Trophoblast cell (in vitro differentiated cells and primary cell): ENCODE results near the gene CAPN9.
"Not testable (repeated sequence)": the region's sequence is repeated elsewhere in the genome, so short reads cannot be mapped to it uniquely, and the experiment has no call there.

Experiments used
- DNase-seq, 2 donors: peaks; one replicate each; pipeline ENCODE4 v3.0.0-alpha.2; 2016
- H2AFZ ChIP-seq: 2 replicates; pipeline ENCODE4 v1.6.1; 2013; ENCODE audit warnings: low read length, moderate library complexity, mild to moderate bottlenecking; ENCODE audit not compliant: insufficient read depth, poor library complexity
- H2AK5ac ChIP-seq: 2 replicates; pipeline ENCODE4 v1.6.1; 2013; ENCODE audit warnings: mild to moderate bottlenecking, low read length
- H2BK120ac ChIP-seq: 2 replicates; pipeline ENCODE4 v1.6.1; 2013; ENCODE audit warnings: low read length, mild to moderate bottlenecking, moderate library complexity; ENCODE audit not compliant: insufficient read depth, poor library complexity
- H2BK12ac ChIP-seq: 2 replicates; pipeline ENCODE4 v1.6.1; 2013; ENCODE audit warnings: mild to moderate bottlenecking, low read length, moderate library complexity
- H2BK5ac ChIP-seq: 2 replicates; pipeline ENCODE4 v1.6.1; 2013; ENCODE audit warnings: low read length, low read depth, moderate library complexity, mild to moderate bottlenecking; ENCODE audit not compliant: poor library complexity
- H3K14ac ChIP-seq: 2 replicates; pipeline ENCODE4 v1.6.1; 2013; ENCODE audit warnings: mild to moderate bottlenecking, low read length
- H3K18ac ChIP-seq: 2 replicates; pipeline ENCODE4 v1.6.1; 2013; ENCODE audit warnings: mild to moderate bottlenecking, low read length
- H3K23ac ChIP-seq: 2 replicates; pipeline ENCODE4 v1.6.1; 2013; ENCODE audit warnings: low read length
- H3K27ac ChIP-seq: 2 replicates; pipeline ENCODE4 v1.5.1; 2013; ENCODE audit warnings: low read depth, mild to moderate bottlenecking, inconsistent platforms, low read length, moderate library complexity
- H3K27me3 ChIP-seq: 2 replicates; pipeline ENCODE4 v1.6.1; 2013; ENCODE audit warnings: inconsistent platforms, mild to moderate bottlenecking, low read length, moderate library complexity; ENCODE audit not compliant: insufficient read depth
- H3K36me3 ChIP-seq, 2 experiments: 1 replicate in 1 of 2; 2 replicates in 1 of 2; pipeline ENCODE4 v1.6.1; 2013; ENCODE audit warnings: low read length in 2 of 2, mild to moderate bottlenecking in 2 of 2, moderate library complexity in 1 of 2; ENCODE audit not compliant: insufficient read depth in 2 of 2, control insufficient read depth in 1 of 2
- H3K4ac ChIP-seq: 2 replicates; pipeline ENCODE4 v1.6.1; 2013; ENCODE audit warnings: low read depth, mild to moderate bottlenecking, low read length, moderate library complexity
- H3K4me1 ChIP-seq, 2 experiments: 1 replicate in 1 of 2; 2 replicates in 1 of 2; pipeline ENCODE4 v1.6.1; 2013; ENCODE audit warnings: low read length in 2 of 2, mild to moderate bottlenecking in 2 of 2, moderate library complexity in 1 of 2; ENCODE audit not compliant: insufficient read depth in 2 of 2, control insufficient read depth in 1 of 2
- H3K4me2 ChIP-seq: 2 replicates; pipeline ENCODE4 v1.6.1; 2013; ENCODE audit warnings: inconsistent platforms, mild to moderate bottlenecking, low read length, moderate library complexity
- H3K4me3 ChIP-seq: 2 replicates; pipeline ENCODE4 v1.5.1; 2013; ENCODE audit warnings: mild to moderate bottlenecking, low read depth, low read length, inconsistent platforms
- H3K79me1 ChIP-seq: one replicate; pipeline ENCODE4 v1.6.1; 2013; ENCODE audit warnings: low read length
- H3K79me2 ChIP-seq: 2 replicates; pipeline ENCODE4 v1.6.1; 2013; ENCODE audit warnings: low read length, mild to moderate bottlenecking; ENCODE audit not compliant: control insufficient read depth, insufficient read depth, poor library complexity
- H3K9ac ChIP-seq: 2 replicates; pipeline ENCODE4 v1.6.1; 2013; ENCODE audit warnings: mild to moderate bottlenecking, low read length
- H3K9me3 ChIP-seq: 2 replicates; pipeline ENCODE4 v1.6.1; 2013; ENCODE audit warnings: low read depth, mild to moderate bottlenecking, control low read depth, inconsistent platforms, low read length; ENCODE audit not compliant: insufficient read depth
- H4K12ac ChIP-seq: 2 replicates; pipeline ENCODE4 v1.6.1; 2013; ENCODE audit warnings: low read depth, mild to moderate bottlenecking, low read length, moderate library complexity
- H4K8ac ChIP-seq: 2 replicates; pipeline ENCODE4 v1.6.1; 2013; ENCODE audit warnings: low read depth, mild to moderate bottlenecking, low read length, moderate library complexity
- H4K91ac ChIP-seq: one replicate; pipeline ENCODE4 v1.6.1; 2013; ENCODE audit warnings: low read depth, mild to moderate bottlenecking, low read length, moderate library complexity
- WGBS: extraction: QIAGEN DNeasy Blood & Tissue Kit; methylation state at CpG from one replicate; pipeline ENCODE4 v1.1.7; 2013; ENCODE audit warnings: missing lambda C conversion rate; ENCODE audit not compliant: insufficient read length, insufficient coverage; ENCODE audit errors: extremely low coverage; 5-methylcytosine and 5-hydroxymethylcytosine counted together

The CAPN9 gene

DNA sequence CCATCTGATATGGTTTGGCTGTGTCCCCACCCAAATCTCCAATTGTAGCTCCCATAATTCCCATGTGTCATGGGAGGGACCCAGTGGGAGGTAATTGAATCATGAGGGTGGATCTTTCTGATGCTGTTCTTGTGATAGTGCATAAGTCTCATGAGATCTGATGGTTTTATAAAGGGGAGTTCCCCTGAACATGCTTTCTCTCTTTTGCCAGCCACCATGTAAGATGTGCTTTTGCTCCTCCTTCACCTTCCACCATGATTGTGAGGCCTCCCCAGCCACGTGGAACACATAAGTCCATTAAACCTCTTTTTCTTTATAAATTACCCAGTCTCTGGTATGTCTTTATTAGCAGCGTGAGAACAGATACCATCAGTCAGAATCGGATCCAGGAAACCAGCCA is 30.7 kb upstream of the CAPN9 start:
- H3K4ac ChIP-seq, H3K27me3 ChIP-seq, DNase-seq, H2BK120ac ChIP-seq, H3K27ac ChIP-seq, H2BK12ac ChIP-seq, H2BK5ac ChIP-seq, H2AK5ac ChIP-seq, H3K18ac ChIP-seq, H3K9ac ChIP-seq, H3K4me3 ChIP-seq, H4K8ac ChIP-seq, H4K12ac ChIP-seq, H3K23ac ChIP-seq, H3K79me1 ChIP-seq, H3K4me1 ChIP-seq, H3K79me2 ChIP-seq, H3K14ac ChIP-seq, H3K36me3 ChIP-seq, H2AFZ ChIP-seq, H4K91ac ChIP-seq, H3K9me3 ChIP-seq, H3K4me2 ChIP-seq: not testable (repeated sequence)
- WGBS: no CpG with 5 or more reads among the region's 3 CpGs

DNA sequence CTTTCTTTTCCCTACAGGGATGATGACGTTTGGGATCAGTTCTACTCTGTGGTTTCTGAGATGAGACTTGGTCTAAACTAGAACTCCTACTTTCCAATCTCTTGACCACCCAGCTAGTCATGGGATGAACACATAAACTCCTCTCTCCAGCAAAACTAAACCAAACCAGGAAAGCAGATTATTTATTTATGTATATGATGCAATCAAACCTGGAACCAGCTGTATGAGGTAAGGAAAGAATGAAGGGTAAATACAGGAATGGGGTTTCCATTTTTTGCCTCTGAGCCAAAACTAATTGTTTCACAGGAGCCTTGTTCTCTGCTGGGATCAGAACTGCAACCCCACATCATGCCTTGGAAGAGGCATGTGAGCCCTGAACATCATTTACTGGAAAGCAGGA is 29.9 kb upstream of the CAPN9 start:
- Histone ChIP-seq H2AK5ac (no peak overlapping the region), H3K36me3 (no peaks in the 10 kb centered on the region), H3K14ac (no peak overlapping the region), H3K4me3 (no peak overlapping the region), H3K79me1 (no peaks in the 10 kb centered on the region), H3K4ac (no peak overlapping the region), H3K9me3 (peaks cover 4% of the 10 kb centered on the region), H3K4me2 (no peak overlapping the region), H3K18ac (no peak overlapping the region), H3K27me3 (no peaks in the 10 kb centered on the region), H3K9ac (no peak overlapping the region), H3K27ac (no peak overlapping the region), H4K8ac (no peak overlapping the region), H3K23ac (no peak overlapping the region), H2AFZ (no peak overlapping the region), H2BK5ac (no peak overlapping the region), H4K12ac (no peak overlapping the region), H3K4me1 (no peaks in the 10 kb centered on the region), H2BK120ac (no peak overlapping the region), H4K91ac (no peak overlapping the region), H2BK12ac (no peak overlapping the region), H3K79me2 (no peaks in the 10 kb centered on the region)
- WGBS: no CpG with 5 or more reads among the region's 1 CpG
- no peak for DNase-seq

DNA sequence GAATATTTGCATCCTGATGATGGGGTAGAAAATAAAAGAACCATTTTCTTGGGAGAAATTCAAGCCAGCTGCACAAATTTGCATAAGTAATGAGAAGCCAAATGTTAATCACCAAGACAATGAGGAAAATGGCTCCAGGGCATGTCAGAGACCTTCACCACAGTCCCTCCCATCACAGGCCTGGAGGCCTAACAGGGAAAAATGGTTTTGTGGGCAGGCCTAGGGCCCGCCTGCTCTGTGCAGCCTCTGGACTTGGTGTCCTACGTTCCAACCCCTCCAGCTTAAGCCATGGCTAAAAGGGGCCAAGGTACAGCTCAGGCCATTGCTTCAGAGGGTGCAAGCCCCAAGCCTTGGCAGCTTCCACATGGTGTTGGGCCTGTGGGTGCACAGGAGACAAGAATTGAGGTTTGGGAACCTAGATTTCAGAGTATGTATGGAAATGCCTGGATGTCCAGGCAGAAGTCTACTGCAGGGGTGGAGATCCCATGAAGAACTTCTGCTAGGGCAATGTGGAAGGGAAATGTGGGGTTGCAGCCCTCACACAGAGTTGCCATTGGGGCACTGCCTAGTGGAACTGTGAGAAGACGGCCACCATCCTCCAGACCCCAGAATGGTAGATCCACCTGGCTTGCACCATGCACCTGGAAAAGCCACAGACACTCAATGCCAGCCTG is 25.2 kb upstream of the CAPN9 start:
- H3K23ac ChIP-seq, H3K4me2 ChIP-seq, H3K79me1 ChIP-seq, H3K27me3 ChIP-seq, H3K36me3 ChIP-seq, H3K79me2 ChIP-seq, H2AFZ ChIP-seq, H3K9ac ChIP-seq, H2BK120ac ChIP-seq, H3K4me3 ChIP-seq, H2AK5ac ChIP-seq, H2BK5ac ChIP-seq, H3K4ac ChIP-seq, H3K4me1 ChIP-seq, H2BK12ac ChIP-seq, H3K18ac ChIP-seq, H3K9me3 ChIP-seq, H3K14ac ChIP-seq, H3K27ac ChIP-seq, DNase-seq, H4K91ac ChIP-seq, H4K8ac ChIP-seq, H4K12ac ChIP-seq: not testable (repeated sequence)
- no CpG with 5 or more reads among the region's 3 CpGs for WGBS

DNA sequence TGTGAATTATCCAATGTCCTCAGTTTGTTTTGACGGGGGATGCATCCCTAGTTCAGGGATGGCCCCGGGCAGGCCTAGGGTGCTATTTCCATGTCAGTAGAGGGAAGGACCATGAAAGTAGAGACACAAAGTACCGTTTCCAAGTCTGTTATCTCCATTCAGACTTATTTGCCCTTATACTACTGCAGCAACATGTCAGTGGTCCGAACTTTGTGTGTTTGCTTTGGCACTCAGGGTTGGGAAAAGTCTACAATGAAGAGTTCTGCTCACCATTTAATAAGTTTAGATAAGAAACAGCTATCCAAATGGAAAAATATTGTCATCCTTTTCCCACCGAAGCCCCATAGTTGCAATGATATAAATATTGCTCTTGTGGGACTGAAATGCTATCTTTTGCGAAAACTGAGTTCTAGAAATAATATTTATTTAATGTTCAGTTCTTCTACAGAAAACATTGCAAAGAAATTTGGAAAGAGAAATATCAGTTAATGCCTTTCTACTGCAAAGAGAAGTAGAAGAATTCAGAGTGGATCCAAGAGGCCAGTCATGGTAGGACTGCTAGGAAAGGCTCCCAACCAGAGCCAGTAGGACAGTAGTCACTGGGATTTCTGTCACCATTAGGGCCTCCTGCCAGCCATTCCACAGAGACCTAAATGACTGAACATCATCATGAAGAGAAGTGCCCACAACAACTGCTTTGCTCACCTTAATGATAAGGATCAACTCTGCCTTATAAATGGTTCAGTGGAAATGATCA is 21.8 kb upstream of the CAPN9 start:
- Histone ChIP-seq H3K4me2 (no peak overlapping the region), H3K18ac (no peak overlapping the region), H3K79me2 (no peaks in the 10 kb centered on the region), H3K36me3 (no peaks in the 10 kb centered on the region), H3K9me3 (peaks cover 8% of the 10 kb centered on the region), H2BK120ac (no peak overlapping the region), H2AFZ (no peak overlapping the region), H3K4me3 (no peak overlapping the region), H3K14ac (no peak overlapping the region), H3K23ac (no peak overlapping the region), H3K27me3 (no peaks in the 10 kb centered on the region), H4K91ac (no peak overlapping the region), H3K4me1 (peaks cover 0 to 3% of the 10 kb centered on the region in 2 experiments), H3K4ac (no peak overlapping the region), H2AK5ac (no peak overlapping the region), H3K79me1 (no peaks in the 10 kb centered on the region), H2BK5ac (no peak overlapping the region), H4K12ac (no peak overlapping the region), H2BK12ac (no peak overlapping the region), H3K27ac (no peak overlapping the region), H3K9ac (no peak overlapping the region), H4K8ac (no peak overlapping the region)
- WGBS: no CpG with 5 or more reads among the region's 6 CpGs
- no peak for DNase-seq
